Lower leg skin (tissue), 4 donors: Measurements from ENCODE around the gene LDLRAD3. TPM values are rescaled to one million over a fixed set of nuclear protein-coding genes. Genes with fewer than 3 reads are reported as not detected.

Experiments used
- DNase-seq, 2 donors: peaks; one replicate each; pipeline ENCODE4 v3.0.0-alpha.2; 2019; ENCODE audit warnings: low spot score in 2 of 2
- H3K4me3 ChIP-seq: fragments of 200-600 bp; sonication (generic); 2 replicates; pipeline ENCODE4 v1.5.1; 2017; ENCODE audit warnings: mild to moderate bottlenecking, low read depth; ENCODE audit not compliant: poor library complexity, severe bottlenecking
- POLR2A ChIP-seq, 2 donors: fragments of 450-650 bp; IDR thresholded peaks; one replicate each; pipeline ENCODE4 v1.6.1; 2016 to 2017; ENCODE audit warnings: antibody characterized with exemption in 2 of 2, mild to moderate bottlenecking in 1 of 2, moderate library complexity in 1 of 2
- WGBS, 2 donors: methylation state at CpG; one replicate each; pipeline ENCODE4 v1.1.5; 2018; 5-methylcytosine and 5-hydroxymethylcytosine counted together
- intact Hi-C: fragments of 100-400 bp; cut with DNase I; formaldehyde crosslinking; loops from one replicate; pipeline ENCODE4 v1.15.0; 2023; ENCODE audit warnings: low total_unique reads
- total RNA-seq, 4 donors: library from RNA; depleted of rRNA; stranded (reverse); fragments of >200 nt; gene quantifications; one replicate each; pipeline ENCODE4 v1.1.0, GENCODE V29; 2016
- TF ChIP-seq, protein P1 (sequence below), 3 donors: fragments of 450-650 bp; IDR thresholded peaks; one replicate each; pipeline ENCODE4 v1.5.1; 2016; ENCODE audit warnings: antibody characterized with exemption in 3 of 3, mild to moderate bottlenecking in 3 of 3, moderate library complexity in 2 of 3

The LDLRAD3 gene
- total RNA-seq, 4 donors from 2014 or later = 18.6 to 42.6 (median 25.5) TPM

DNA sequence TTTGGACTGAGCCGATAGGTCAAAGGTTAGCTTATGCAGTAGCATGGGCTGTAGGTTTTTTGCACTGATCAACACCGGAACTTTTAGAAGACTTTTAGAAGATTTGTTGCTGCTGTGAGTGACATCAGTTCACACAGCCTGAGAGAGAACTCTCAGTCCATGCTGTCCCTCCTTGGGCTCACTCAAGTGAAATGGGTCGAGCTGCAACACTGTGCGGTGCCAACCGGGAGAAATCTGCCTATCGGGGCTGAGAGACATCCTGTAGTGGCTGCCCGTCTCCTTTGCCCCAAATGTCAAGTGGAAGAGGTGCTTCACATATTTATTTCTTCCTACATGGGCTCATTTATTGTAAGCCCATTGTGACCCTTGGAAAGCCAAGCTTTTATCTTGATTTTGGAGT is 170.2 kb downstream of the LDLRAD3 start:
- H3K4me3 ChIP-seq = no peak overlapping the region
- intact Hi-C loops = no loop called here
- no peak for DNase-seq
- no peak for TF ChIP-seq POLR2A (IDR thresholded peaks at IDR 0.05)
- TF ChIP-seq, protein P1, sequence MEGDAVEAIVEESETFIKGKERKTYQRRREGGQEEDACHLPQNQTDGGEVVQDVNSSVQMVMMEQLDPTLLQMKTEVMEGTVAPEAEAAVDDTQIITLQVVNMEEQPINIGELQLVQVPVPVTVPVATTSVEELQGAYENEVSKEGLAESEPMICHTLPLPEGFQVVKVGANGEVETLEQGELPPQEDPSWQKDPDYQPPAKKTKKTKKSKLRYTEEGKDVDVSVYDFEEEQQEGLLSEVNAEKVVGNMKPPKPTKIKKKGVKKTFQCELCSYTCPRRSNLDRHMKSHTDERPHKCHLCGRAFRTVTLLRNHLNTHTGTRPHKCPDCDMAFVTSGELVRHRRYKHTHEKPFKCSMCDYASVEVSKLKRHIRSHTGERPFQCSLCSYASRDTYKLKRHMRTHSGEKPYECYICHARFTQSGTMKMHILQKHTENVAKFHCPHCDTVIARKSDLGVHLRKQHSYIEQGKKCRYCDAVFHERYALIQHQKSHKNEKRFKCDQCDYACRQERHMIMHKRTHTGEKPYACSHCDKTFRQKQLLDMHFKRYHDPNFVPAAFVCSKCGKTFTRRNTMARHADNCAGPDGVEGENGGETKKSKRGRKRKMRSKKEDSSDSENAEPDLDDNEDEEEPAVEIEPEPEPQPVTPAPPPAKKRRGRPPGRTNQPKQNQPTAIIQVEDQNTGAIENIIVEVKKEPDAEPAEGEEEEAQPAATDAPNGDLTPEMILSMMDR (IDR thresholded peaks at IDR 0.05) = no peak
- 96 to 100% methylated on average over 7 of the region's 7 CpGs for WGBS, 2 donors

DNA sequence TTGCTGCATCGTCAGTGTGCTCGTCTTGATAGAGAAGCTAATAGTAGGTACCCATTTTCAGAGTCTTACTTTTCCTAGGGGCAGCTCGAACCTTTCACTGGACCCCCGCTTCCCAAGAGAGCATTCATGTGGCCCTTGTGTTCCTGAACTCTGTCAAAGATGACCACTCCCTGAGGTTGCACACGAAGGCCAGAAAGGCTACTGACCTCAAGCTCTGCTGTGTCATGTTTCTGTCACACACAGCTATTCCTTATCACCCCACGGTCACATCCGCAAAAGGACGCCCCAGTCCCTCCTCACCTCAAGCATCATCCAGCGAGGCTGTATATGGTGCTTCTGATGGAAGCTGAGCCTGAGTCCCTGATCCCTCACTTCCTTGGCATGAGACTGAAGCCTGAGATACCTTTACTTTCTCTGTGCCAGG is 171.5 kb downstream of the LDLRAD3 start:
- intact Hi-C loops = no loop called here
- 94 to 97% methylated on average over 9 of the region's 9 CpGs for WGBS, 2 donors
- TF ChIP-seq POLR2A (IDR thresholded peaks at IDR 0.05) = no peak
- TF ChIP-seq, protein P1 (IDR thresholded peaks at IDR 0.05) = no peak
- no peak overlapping the region for H3K4me3 ChIP-seq
- no peak for DNase-seq

DNA sequence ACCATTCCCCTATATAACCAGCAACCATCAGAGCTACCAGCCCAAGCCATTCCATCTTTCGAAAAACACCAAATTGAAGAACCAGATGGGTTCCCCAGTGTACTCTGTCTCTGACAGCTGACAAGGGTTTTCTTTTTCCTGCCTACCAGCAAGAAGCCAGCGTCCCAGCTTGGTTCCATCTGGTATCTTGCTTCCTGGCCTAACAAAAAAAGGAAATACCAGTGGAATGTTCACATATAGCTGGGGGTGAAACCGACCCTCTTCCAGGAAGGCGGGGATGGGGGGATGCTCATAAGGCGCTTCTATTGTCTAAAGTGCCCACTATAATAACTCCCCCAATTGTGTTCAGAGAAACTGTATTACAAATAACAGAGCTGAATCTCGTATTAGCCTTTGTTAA is 172.3 kb downstream of the LDLRAD3 start:
- TF ChIP-seq, protein P1 (IDR thresholded peaks at IDR 0.05) = no peak
- TF ChIP-seq POLR2A (IDR thresholded peaks at IDR 0.05) = no peak
- 79 to 80% methylated on average over 6 of the region's 6 CpGs for WGBS, 2 donors
- intact Hi-C loops = no loop called here
- no peak for DNase-seq
- H3K4me3 ChIP-seq = no peak overlapping the region

DNA sequence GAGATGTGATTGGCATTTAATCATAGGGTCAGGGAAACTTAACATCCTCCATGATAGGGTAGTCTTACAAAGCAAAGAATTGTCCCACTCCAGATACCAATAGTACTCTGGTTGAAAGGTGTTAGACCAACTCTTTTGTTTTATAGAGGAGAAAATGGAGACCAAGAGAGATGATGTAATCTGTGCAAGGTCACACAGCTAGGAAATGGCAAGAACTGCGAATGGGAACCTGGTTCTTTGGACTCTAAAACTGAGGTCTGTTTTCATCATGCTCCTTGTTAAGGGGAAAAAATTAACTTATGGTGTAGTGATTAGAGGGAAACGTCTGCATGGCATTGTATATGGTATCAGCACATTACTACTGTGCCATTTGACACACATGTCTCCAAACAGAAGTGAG is 174.2 kb downstream of the LDLRAD3 start:
- DNase-seq = no peak
- intact Hi-C loops = no loop called here
- TF ChIP-seq, protein P1 (IDR thresholded peaks at IDR 0.05) = no peak
- TF ChIP-seq POLR2A (IDR thresholded peaks at IDR 0.05) = no peak
- 84 to 88% methylated on average over 2 of the region's 2 CpGs for WGBS, 2 donors
- H3K4me3 ChIP-seq = no peak overlapping the region

DNA sequence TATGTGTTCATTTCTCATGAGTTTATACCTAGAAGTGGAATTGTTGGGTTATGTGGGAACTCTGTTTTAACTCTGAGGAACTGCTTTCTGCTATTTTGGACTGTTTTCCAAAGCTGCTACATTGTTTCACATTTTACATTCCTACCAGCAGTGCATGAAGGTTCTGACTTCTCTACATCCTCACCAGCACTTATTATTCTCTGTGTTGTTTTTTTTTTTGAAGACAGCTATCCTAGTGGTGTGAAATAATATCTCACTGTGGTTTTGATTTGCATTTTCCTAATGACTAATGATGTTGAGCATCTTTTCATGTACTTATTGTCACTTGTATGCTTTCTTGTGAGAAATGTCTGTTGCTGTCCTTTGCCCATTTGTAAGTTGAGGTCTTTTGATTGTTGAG is 175.4 kb downstream of the LDLRAD3 start:
- TF ChIP-seq, protein P1 (IDR thresholded peaks at IDR 0.05) = no peak
- TF ChIP-seq POLR2A (IDR thresholded peaks at IDR 0.05) = no peak
- DNase-seq = no peak
- H3K4me3 ChIP-seq = no peak overlapping the region
- intact Hi-C loops = no loop called here

DNA sequence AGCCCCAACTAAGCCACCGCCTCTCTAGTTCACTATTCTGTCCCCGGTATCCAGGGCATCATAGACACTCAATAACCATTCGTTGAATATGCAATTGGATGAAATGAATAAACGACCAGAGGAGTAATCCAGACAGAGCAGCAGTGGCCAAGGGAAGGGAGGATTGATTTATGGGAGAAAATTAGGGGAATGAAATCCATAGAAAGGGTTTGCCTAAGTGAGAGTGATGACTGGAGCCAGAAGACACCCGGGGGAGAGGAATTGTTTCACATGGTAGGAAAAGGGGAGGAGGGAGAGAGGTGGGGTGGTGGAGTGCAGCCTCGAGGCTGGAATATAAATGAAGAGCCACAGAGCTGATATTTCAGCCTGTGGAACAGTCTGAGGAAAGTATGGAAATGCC is 177.2 kb downstream of the LDLRAD3 start:
- DNase-seq = no peak
- 70 to 79% methylated on average over 6 of the region's 6 CpGs for WGBS, 2 donors
- intact Hi-C loops = no loop called here

More for the DNA sequence above, 177.2 kb downstream of the LDLRAD3 start:
- TF ChIP-seq, protein P1 (IDR thresholded peaks at IDR 0.05) = no peak
- TF ChIP-seq POLR2A (IDR thresholded peaks at IDR 0.05) = no peak
- H3K4me3 ChIP-seq = no peak overlapping the region
